SK-N-SH (cell line): ENCODE measurements around the gene STAT5B. TPM values are rescaled to one million over a fixed set of nuclear protein-coding genes. Genes with fewer than 3 reads are reported as not detected.

ENCODE experiments used
- CTCF ChIA-PET: fragments of 300-600, 350-600 bp; formaldehyde crosslinking; extraction: SDS; loops from one replicate; lab custom pipeline; 2021; lab: Yijun Ruan, JAX
- POLR2A ChIA-PET: fragments of 350-600 bp; sonication (Branson Sonifier 250); formaldehyde crosslinking; extraction: SDS; loops from one replicate; lab custom pipeline; 2020; ENCODE audit warnings: antibody characterized with exemption, inconsistent platforms; lab: Yijun Ruan, JAX
- DNase-seq: peaks from one replicate; pipeline ENCODE4 v3.0.0; 2012
- H2AFZ ChIP-seq: fragments of 200-600 bp; sonication (generic); 2 replicates; pipeline ENCODE4 v1.8.1; 2016; ENCODE audit warnings: antibody characterized with exemption, mild to moderate bottlenecking, low read depth
- H3F3A ChIP-seq: fragments of 200-600 bp; sonication (generic); replicated peaks from 2 replicates; pipeline ENCODE3; 2016; ENCODE audit warnings: antibody characterized with exemption, mild to moderate bottlenecking; ENCODE audit not compliant: insufficient read depth
- H3K27ac ChIP-seq, 2 experiments: fragments of 200-500 bp in 1 of 2; fragments of 200-600 bp in 1 of 2; sonication (Bioruptor generic) in 1 of 2; sonication (generic), shearing (Covaris generic) in 1 of 2; 2 replicates each; pipeline versions ENCODE4 v1.5.1 to v1.6.1; 2014 to 2016; ENCODE audit warnings: low read depth in 2 of 2, inconsistent platforms in 1 of 2, low read length in 1 of 2, mild to moderate bottlenecking in 1 of 2, mixed read lengths in 1 of 2
- H3K27me3 ChIP-seq: fragments of 200-600 bp; sonication (generic), shearing (Covaris generic); 2 replicates; pipeline ENCODE4 v1.6.1; 2016; ENCODE audit warnings: mixed run types; ENCODE audit not compliant: insufficient read depth
- H3K36me3 ChIP-seq, 2 experiments: fragments of 200-500 bp in 1 of 2; fragments of 200-600 bp in 1 of 2; sonication (Bioruptor generic) in 1 of 2; sonication (generic) in 1 of 2; replicated peaks in 1 of 2; 2 replicates each; pipeline versions ENCODE3 to v1.5.1; 2014 to 2016; ENCODE audit warnings: low read length in 1 of 2, mild to moderate bottlenecking in 1 of 2; ENCODE audit not compliant: insufficient read depth in 2 of 2, control insufficient read depth in 1 of 2
- H3K4me1 ChIP-seq, 2 experiments: fragments of 200-500 bp in 1 of 2; fragments of 200-600 bp in 1 of 2; sonication (Bioruptor generic) in 1 of 2; sonication (generic), shearing (Covaris generic) in 1 of 2; 2 replicates each; pipeline versions ENCODE4 v1.5.1 to v1.6.1; 2014 to 2016; ENCODE audit warnings: low read depth in 1 of 2, low read length in 1 of 2, mixed run types in 1 of 2; ENCODE audit not compliant: insufficient read depth in 2 of 2, control insufficient read depth in 1 of 2
- H3K4me2 ChIP-seq: fragments of 200-600 bp; sonication (generic), shearing (Covaris generic); 2 replicates; pipeline ENCODE4 v1.6.1; 2017; ENCODE audit warnings: mixed run types
- H3K4me3 ChIP-seq, 2 experiments: fragments of 200-500 bp in 1 of 2; fragments of 200-600 bp in 1 of 2; sonication (Bioruptor generic) in 1 of 2; sonication (generic), shearing (Covaris generic) in 1 of 2; 2 replicates each; pipeline versions ENCODE4 v1.5.1 to v1.8.1; 2014 to 2016; ENCODE audit warnings: low read depth in 2 of 2, inconsistent platforms in 1 of 2, low read length in 1 of 2, mild to moderate bottlenecking in 1 of 2, mixed read lengths in 1 of 2, moderate library complexity in 1 of 2
- H3K79me2 ChIP-seq: fragments of 200-600 bp; sonication (generic); 2 replicates; pipeline ENCODE4 v1.8.1; 2017; ENCODE audit warnings: mild to moderate bottlenecking; ENCODE audit not compliant: insufficient read depth
- H3K9ac ChIP-seq: fragments of 200-600 bp; sonication (generic); 2 replicates; pipeline ENCODE4 v1.6.1; 2017; ENCODE audit warnings: mixed run types
- H3K9me2 ChIP-seq: fragments of 200-600 bp; sonication (generic); 2 replicates; pipeline ENCODE4 v1.6.1; 2017; ENCODE audit warnings: mixed run types
- H3K9me3 ChIP-seq: fragments of 200-600 bp; sonication (generic); 2 replicates; pipeline ENCODE4 v1.6.1; 2017; ENCODE audit warnings: mixed run types, mild to moderate bottlenecking, moderate library complexity
- H4K20me1 ChIP-seq: fragments of 200-600 bp; sonication (generic); 2 replicates; pipeline ENCODE4 v1.6.1; 2017; ENCODE audit warnings: mild to moderate bottlenecking, mixed run types; ENCODE audit not compliant: insufficient read depth
- ELF1 ChIP-seq: IDR thresholded peaks from 2 replicates; pipeline ENCODE4 v1.4.0; 2012
- EP300 ChIP-seq, 2 experiments: IDR thresholded peaks; 2 replicates each; pipeline versions ENCODE4 v1.4.0 to v1.6.1; 2012; ENCODE audit warnings: borderline replicate concordance in 1 of 2, low read depth in 1 of 2, low read length in 1 of 2
- EZH2phosphoT487 ChIP-seq: fragments of 200-600 bp; sonication (generic); IDR thresholded peaks from 2 replicates; pipeline ENCODE4 v1.6.1; 2017; ENCODE audit warnings: low read depth, mixed run types, mild to moderate bottlenecking, antibody characterized with exemption, moderate library complexity, borderline replicate concordance
- FOSL2 ChIP-seq: IDR thresholded peaks from 2 replicates; pipeline ENCODE4 v1.4.0; 2012; ENCODE audit warnings: low read depth, mild to moderate bottlenecking, moderate library complexity, borderline replicate concordance
- FOXJ3 ChIP-seq: sonication (generic); formaldehyde crosslinking; IDR thresholded peaks from 2 replicates; pipeline ENCODE4 v1.5.1; 2020; ENCODE audit warnings: mild to moderate bottlenecking, missing genetic modification reagents
- FOXM1 ChIP-seq: IDR thresholded peaks from 2 replicates; pipeline ENCODE4 v1.4.0; 2012; ENCODE audit warnings: low read depth, mild to moderate bottlenecking
- GABPA ChIP-seq: IDR thresholded peaks from 2 replicates; pipeline ENCODE4 v1.4.0; 2012; ENCODE audit warnings: low read depth, mild to moderate bottlenecking
- GATA2 ChIP-seq: sonication (generic); formaldehyde crosslinking; IDR thresholded peaks from 2 replicates; pipeline ENCODE4 v1.5.0; 2020; ENCODE audit warnings: mild to moderate bottlenecking, missing genetic modification reagents
- IRF3 ChIP-seq: fragments of 150-350 bp; IDR thresholded peaks from 2 replicates; pipeline ENCODE4 v1.6.1; 2016; ENCODE audit warnings: mild to moderate bottlenecking, low read depth, low read length
- JUND ChIP-seq: IDR thresholded peaks from 2 replicates; pipeline ENCODE4 v1.4.0; 2012
- POLR2AphosphoS5 ChIP-seq: IDR thresholded peaks from 2 replicates; pipeline ENCODE4 v1.6.1; 2012; ENCODE audit warnings: low read depth, low read length
- RAD21 ChIP-seq: IDR thresholded peaks from 2 replicates; pipeline ENCODE4 v1.6.1; 2012; ENCODE audit warnings: mild to moderate bottlenecking, low read length
- REST ChIP-seq: IDR thresholded peaks from 2 replicates; pipeline ENCODE4 v1.6.1; 2012; ENCODE audit warnings: mild to moderate bottlenecking, low read depth, low read length, moderate library complexity
- RXRA ChIP-seq: IDR thresholded peaks from 2 replicates; pipeline ENCODE4 v1.4.0; 2012; ENCODE audit warnings: low read depth, mild to moderate bottlenecking, borderline replicate concordance
- TEAD4 ChIP-seq: IDR thresholded peaks from 2 replicates; pipeline ENCODE4 v1.4.0; 2012; ENCODE audit warnings: mild to moderate bottlenecking, borderline replicate concordance; ENCODE audit not compliant: insufficient read depth
- WGBS: methylation state at CpG from one replicate; pipeline ENCODE4 v1.1.6; 2017; ENCODE audit warnings: low lambda C conversion rate; 5-methylcytosine and 5-hydroxymethylcytosine counted together
- polyA plus RNA-seq, 3 experiments: library from polyadenylated mRNA; depleted of rRNA; stranded (reverse); fragments of >200 nt; gene quantifications; 2 replicates each; pipeline ENCODE4 v1.2.3, GENCODE V29; 2012
- TF ChIP-seq, protein P1 (sequence below): fragments of 150-350 bp; IDR thresholded peaks from 2 replicates; pipeline ENCODE4 v1.6.1; 2017; ENCODE audit warnings: antibody characterized with exemption, low read length, low read depth, borderline replicate concordance

The STAT5B gene
- polyA plus RNA-seq, 1 of the 3 experiments (the other 2 are of a cell fraction): 23.6 TPM

GRCh38 chr17:42165751-42166150, 110.4 kb downstream of the STAT5B start:
- DNase-seq: no peak
- Histone ChIP-seq H3K27ac (no peak overlapping the region), H4K20me1 (no peaks in the 10 kb centered on the region), H3K27me3 (no peaks in the 10 kb centered on the region)
- no peak for TF ChIP-seq IRF3
- TF ChIP-seq EP300 (IDR thresholded peaks at IDR 0.05; ENCODE audit: borderline replicate concordance in 1 of 2, low read depth in 1 of 2, low read length in 1 of 2): no peak
- TF ChIP-seq, protein P1, sequence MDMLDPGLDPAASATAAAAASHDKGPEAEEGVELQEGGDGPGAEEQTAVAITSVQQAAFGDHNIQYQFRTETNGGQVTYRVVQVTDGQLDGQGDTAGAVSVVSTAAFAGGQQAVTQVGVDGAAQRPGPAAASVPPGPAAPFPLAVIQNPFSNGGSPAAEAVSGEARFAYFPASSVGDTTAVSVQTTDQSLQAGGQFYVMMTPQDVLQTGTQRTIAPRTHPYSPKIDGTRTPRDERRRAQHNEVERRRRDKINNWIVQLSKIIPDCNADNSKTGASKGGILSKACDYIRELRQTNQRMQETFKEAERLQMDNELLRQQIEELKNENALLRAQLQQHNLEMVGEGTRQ: no peak
- TF ChIP-seq ELF1: no peak
- no peak for TF ChIP-seq FOSL2
- TF ChIP-seq POLR2AphosphoS5: no peak
- no peak for TF ChIP-seq GATA2
- no peak for TF ChIP-seq REST
- TF ChIP-seq RAD21: no peak
- no peak for TF ChIP-seq EZH2phosphoT487
- TF ChIP-seq JUND: no peak
- TF ChIP-seq GABPA: no peak
- TF ChIP-seq TEAD4: no peak
- no peak for TF ChIP-seq FOXM1
- TF ChIP-seq FOXJ3 (CRISPR knock-in tag): no peak
- no peak for TF ChIP-seq RXRA
- TF ChIP-seq, all 33 proteins: peak for 0
- Histone ChIP-seq H3K4me3 (no peak overlapping the region), H3K36me3 (no peaks in the 10 kb centered on the region), H2AFZ (no peak overlapping the region), H3F3A (no peaks in the 10 kb centered on the region), H3K79me2 (no peaks in the 10 kb centered on the region), H3K9ac (no peak overlapping the region), H3K9me2 (no peaks in the 10 kb centered on the region), H3K4me1 (peaks cover 0 to 4% of the 10 kb centered on the region in 2 experiments; a peak in 1 of 4 replicates), H3K9me3 (no peaks in the 10 kb centered on the region), H3K4me2 (no peak overlapping the region)
- CTCF ChIA-PET: interaction anchor here (0.8 to 1.4 kb wide), 3 partner anchors 16 to 64 kb away, joined by 3 read pairs; no protein-coding TSS in a partner anchor
- POLR2A ChIA-PET: interaction anchor here (0.5 kb wide), 1 partner anchor 9 kb away, joined by 3 read pairs; no protein-coding TSS in a partner anchor
- 80% methylated on average over 6 of the region's 6 CpGs for WGBS
